Dedifferentiated amniotic fluid mesenchymal stem cell (primary cell): ENCODE data around the gene HOXA7.

Source experiments
- DNase-seq: peaks from one replicate; pipeline ENCODE4 v3.0.0-alpha.2; 2016; ENCODE audit errors: extremely low spot score

The HOXA7 gene

GRCh38 chr7:27193335-27194001 lies 37.0 kb upstream of the HOXA7 start:
- DNase-seq: no peak

GRCh38 chr7:27192546-27193334 lies 36.3 kb upstream of the HOXA7 start:
- DNase-seq: no peak

GRCh38 chr7:27191833-27192545 lies 35.5 kb upstream of the HOXA7 start:
- DNase-seq: no peak

- no peak for DNase-seq
Observed at GRCh38 chr7:27191161-27191731, 34.8 kb upstream of the HOXA7 start.

- no peak for DNase-seq
Observed at GRCh38 chr7:27189997-27190748, 33.7 kb upstream of the HOXA7 start.

- no peak for DNase-seq
Observed at GRCh38 chr7:27189295-27189996, 33.0 kb upstream of the HOXA7 start.

- no peak for DNase-seq
Observed at GRCh38 chr7:27188386-27189294, 32.2 kb upstream of the HOXA7 start.

GRCh38 chr7:27187475-27188385 lies 31.3 kb upstream of the HOXA7 start:
- no peak for DNase-seq

- no peak for DNase-seq
Observed at GRCh38 chr7:27186668-27187474, 30.4 kb upstream of the HOXA7 start.

GRCh38 chr7:27185854-27186667 lies 29.6 kb upstream of the HOXA7 start:
- DNase-seq: no peak

- no peak for DNase-seq
Observed at GRCh38 chr7:27185013-27185853, 28.8 kb upstream of the HOXA7 start, which contains the start of gene HOXA11. HOXA11 (minus strand) TSS chr7:27185232; CDS start chr7:27185144, 88 bp downstream.

- no peak for DNase-seq
Observed at GRCh38 chr7:27184337-27185012, 28.0 kb upstream of the HOXA7 start.

- no peak for DNase-seq
Observed at GRCh38 chr7:27183682-27184336, 27.3 kb upstream of the HOXA7 start.

- no peak for DNase-seq
Observed at GRCh38 chr7:27182861-27183681, 26.6 kb upstream of the HOXA7 start.
